GM19452 (cell line): ENCODE data around the gene SLC16A7.

ENCODE experiments used
- ATAC-seq: cut with Tn5 transposase; IDR thresholded peaks from one replicate; pipeline ENCODE4 v1.9.1; 2021; ENCODE audit not compliant: unreplicated experiment

SLC16A7 gene

DNA sequence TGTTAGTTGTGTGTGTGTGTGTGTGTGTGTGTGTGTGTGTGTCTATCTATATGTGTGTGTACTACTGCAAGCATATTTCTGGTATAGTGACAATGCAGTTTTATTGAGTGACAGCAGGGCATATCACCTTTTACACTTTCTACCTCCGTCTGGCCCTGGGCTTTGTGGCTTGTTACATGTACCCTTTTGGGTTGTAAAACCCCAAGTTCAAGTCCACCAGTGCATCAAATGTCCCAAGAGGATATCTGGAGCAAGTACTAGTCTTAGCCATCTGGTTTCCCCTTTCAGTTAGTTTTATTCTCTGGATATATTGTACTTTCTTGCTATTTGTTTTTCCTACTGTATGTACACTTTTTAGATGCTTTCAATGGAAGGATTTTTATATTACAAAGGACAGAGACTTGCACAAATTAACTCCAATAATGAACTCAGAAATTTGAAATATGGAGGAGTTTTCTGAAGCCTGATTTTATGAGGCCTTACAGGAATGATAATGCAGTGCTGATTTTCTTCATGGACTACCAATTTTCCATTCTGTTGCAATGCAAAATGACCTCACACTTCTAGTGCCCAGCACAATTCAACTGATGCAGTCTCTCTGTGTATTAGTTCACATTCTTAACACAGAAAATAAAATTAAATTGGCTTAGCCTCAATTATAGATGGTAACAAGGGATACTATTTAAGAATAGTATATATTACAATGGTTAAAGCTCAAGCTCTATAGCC lies 29.1 kb downstream of the SLC16A7 start:
- ATAC-seq, result no peak

DNA sequence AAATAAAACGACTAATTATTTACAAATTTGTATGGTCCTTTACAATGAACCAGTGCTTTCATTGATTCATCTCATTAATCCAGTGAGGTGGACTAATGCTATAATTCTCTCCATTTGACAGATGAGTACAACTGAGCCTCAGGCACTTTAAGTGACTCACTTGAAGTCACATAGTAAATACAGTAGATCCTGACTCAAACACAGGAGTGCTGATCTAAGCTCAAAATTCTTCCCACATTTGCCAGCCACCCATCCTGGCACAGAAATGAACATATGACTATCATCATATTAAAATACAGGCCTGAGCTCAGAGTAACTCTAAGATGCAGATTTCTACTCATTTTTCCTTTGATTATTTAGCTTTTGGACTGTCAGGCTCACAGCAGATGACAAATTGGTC lies 30.6 kb downstream of the SLC16A7 start:
- ATAC-seq, result no peak

DNA sequence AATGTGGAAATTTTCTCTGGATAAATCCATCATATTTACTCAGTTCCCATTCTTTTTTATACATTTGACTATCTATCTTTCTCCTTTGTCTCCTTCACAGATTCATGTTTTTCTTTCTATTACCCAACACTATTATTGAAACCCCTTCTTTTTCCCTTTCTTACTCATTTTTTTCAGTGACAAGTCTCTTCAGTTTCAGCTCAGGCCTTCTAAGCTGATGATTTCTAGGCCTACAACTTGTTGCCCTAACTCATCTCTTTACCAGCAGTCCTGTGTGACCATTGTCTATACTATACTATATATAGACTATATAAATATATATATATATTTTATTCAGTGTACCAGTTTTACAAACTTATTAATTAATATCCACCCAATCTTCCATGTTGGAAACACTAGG lies 31.8 kb downstream of the SLC16A7 start:
- ATAC-seq, result no peak

DNA sequence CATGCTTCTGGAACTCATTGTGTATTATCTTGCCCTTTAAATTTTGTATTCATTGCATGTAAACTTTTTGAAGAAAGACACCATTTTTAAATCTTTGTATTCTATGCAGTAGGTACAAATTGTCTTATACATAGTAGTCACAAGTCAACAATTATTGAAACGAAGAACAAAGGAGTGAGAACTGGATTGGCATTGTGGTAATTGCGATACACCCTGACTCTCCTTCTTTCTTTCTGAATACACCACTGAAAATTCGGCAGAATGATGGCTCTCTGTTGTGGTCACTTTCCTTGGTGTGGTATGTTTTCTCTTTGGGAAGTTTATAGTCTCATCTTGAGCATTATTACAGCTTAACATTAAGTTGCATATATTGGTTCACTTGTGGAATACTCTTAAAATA lies 34.1 kb downstream of the SLC16A7 start:
- no peak for ATAC-seq

DNA sequence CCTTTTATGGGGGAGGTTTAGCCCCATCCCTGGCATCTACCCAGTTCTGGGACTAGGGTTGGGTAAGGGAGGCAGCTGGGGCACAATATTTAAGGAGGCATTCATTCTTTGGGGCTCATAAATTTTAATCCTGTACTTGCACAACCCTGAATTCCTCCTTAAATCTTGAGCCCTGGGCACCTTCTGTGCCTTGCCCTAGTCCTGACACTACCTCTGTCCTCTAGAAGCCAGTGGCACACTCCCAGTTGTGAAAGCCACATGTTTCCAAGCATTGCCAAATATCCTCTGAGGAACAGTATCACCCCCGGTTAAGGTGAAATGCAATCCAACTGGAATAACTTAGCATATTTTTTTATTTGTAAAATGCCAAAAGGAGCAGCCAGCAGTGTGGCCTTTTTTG lies 36.6 kb downstream of the SLC16A7 start:
- no peak for ATAC-seq

DNA sequence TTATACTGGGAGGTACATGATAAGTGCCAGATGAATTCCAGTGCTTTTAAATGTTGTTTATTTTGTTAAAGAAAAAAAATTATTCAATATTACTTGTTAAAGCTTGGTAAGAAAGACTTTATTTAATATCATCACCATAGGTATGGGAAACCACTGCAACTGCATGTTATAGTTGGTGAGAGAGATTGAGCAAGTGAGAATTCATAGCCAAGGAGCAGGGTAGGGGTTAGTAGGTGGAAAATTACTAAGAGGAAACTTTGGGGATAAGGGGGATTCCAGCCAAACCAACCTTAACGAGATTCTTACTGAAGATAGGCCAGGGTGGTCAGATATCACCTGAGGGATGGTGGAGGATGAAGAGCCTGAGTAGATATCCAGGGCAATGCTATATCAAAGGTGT lies 38.4 kb downstream of the SLC16A7 start:
- ATAC-seq, result no peak

DNA sequence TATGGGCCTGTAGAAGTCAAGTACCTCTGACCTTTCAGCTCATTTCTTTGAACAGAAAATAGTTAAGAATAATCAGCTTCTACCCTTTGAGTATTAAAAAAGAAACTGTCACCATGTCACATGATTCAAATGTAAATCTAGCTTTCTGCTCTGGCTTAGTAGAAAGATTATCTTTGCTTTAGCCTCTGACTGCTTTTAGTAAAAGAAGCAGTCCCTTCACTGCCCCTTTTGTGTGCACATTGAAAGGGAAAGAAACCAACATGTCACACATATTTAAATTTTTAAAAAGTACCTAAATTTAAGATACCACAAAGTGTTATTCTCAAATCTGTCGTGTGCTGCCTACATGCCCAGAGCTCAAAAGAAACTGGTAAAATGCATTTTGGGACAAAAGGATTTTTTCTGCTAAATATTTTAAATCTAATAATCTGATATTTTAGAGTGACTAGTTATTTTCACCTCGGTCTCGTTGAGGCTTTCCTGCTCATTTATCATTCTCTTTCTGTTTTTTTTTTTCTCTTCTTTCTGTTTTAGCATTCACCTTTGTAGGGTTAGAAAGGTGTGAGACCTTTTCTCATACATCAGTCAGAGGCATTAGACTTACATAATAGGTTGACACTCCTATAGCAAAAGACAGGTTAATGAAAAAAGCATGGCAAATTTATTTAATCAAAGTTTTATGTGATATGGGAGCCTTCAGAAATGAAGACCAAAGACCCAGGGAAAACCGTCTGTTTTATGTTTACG lies 41.3 kb downstream of the SLC16A7 start:
- ATAC-seq, result no peak

DNA sequence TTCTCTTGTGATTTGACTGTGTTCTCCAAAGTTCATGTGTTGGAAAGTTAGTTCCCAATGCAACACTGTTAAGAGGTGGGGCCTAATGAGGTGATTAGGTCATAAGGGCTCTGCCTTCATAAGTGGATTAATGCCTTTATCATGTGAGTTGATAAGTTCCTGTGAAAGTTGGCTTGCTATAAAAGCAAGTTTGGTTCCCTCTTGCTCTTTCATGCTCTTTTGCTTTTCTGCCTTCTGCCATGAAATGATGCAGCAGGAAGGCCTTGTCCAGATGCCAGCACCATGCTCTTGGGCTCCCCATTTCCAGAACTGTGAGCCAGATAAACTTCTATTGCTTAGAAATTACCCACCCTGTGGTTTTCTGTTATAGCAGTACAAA lies 41.9 kb downstream of the SLC16A7 start:
- ATAC-seq, result no peak

DNA sequence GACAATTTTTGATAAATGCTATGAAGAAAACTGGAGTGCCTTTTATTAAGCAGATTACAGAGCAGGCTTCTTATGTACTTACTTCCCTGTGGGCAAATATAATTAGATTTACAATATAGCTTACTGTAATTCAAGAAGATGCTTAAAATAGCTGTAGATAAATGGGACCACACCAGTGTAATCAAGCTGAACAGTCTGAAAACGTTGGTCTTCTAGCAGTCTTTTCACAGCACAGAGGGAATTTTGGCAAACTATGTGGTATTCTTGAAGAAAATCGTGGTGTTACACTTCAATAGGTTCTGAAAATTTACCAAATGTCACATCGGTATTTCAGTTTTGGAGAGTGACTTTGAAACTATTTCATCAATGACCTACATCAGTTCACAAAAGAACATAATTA lies 47.7 kb downstream of the SLC16A7 start:
- ATAC-seq, result no peak

DNA sequence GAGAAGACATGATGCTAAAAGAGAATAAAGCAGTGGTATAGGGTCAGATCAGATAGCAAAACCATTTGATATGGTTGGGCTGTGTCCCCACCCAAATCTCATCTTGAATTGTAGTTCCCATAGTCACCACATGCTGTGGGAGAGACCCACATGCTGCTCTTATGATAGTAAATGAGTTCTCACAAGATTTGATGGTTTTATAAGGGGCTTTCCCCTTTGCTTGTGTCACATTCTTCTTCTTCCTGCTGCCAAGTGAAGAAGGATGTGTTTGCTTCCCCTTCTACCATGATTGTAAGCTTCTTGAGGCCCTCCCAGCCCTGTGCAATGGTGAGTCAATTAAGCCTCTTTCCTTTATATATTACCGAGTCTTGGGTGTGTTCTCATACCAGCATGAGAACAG lies 49.4 kb downstream of the SLC16A7 start:
- ATAC-seq, result no peak

DNA sequence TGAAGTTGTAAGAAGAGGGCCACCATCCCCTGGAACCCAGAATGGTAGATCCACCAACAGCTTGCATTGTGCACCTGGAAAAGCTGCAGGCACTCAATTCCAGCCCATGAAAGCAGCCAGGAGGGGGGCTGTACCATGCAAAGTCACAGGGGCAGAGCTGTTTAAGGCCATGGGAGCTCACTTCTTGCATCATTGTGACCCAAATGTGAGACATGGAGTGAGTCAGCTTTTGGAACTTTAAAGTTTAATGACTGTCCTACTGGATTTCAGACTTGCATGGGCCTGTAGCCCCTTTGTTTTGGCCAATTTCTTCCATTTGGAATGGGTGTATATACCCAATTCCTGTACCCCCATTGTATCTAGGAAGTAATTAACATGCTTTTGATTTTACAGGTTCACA lies 50.8 kb downstream of the SLC16A7 start:
- no peak for ATAC-seq

DNA sequence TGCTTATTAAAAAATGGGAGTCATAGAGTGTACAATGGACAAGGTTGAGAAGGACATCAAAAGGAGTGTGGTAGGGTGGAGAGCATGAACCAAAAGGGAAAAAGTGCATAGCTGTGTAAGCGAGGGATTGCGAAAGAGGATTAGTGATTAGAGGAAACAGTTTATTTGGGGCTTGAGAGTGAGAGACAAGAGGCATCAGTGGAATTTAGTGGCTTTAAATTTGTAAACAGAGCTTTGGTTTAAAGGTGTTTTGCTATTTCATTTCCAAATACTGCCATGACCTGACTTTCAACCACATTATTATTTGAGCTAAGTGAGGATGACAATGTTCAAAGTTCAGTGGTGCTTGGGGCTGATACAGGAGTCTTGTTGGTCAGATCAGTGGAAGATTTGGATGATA lies 53.4 kb downstream of the SLC16A7 start:
- no peak for ATAC-seq

DNA sequence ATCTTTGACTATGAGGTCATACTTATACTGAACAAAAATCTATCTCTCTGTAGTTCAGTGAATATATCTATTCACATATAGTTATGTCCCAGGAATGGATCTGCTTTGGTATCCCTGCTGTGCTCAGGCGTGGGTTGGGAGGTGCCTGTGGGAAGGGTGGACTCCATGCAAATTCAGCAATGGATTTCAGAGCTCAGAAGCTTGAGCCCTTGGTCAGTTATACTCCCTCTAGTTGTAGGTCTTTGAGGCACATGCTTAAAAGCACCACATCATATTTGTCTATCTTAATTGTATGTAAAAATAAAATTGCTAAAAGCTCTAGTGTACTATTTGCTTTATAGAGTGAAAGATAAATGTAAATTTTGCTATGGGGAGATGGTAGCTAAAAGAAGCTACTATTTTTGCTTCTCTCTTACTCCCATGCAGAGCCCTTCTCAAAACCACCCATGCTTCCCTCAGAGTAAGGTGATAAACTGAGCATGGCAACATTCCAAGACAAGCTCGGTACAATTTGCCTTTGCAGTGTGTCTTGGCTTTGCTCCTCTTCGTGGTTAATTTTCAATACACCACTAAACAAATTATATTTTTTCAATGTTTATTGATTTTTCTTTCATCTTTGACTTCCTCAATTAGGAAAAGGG lies 54.9 kb downstream of the SLC16A7 start:
- ATAC-seq, result no peak

DNA sequence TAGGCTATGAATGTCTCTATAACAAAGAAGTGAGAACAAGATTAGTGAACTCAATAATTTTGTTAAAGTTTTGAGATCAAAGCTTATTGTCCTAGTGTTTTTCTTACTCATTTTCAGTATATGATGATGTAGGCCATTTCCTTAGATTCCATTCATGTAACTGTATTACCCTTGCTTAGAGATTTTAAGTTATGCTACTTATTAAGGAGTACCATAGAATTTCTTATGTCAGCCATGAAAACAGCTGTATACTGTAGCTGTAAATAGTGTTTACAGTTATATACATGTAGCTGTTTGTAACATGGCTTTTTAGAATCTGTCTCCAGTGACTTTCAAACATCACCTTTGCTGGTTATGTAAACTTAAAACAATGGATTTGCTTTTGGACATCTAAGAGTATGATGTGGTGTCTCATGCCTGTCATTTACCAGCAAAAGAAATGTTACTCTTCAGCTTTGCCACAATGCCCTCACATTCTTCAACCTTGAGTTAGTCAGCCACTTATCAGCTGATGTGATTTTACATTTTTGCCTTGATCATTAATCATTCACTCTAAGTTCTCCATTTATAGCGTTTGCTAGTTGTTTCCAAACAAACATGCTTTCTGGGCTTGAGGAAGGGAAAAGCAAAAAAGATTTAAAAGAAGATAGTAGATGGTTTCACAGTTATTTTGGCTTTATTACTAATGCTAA lies 55.5 kb downstream of the SLC16A7 start:
- no peak for ATAC-seq

DNA sequence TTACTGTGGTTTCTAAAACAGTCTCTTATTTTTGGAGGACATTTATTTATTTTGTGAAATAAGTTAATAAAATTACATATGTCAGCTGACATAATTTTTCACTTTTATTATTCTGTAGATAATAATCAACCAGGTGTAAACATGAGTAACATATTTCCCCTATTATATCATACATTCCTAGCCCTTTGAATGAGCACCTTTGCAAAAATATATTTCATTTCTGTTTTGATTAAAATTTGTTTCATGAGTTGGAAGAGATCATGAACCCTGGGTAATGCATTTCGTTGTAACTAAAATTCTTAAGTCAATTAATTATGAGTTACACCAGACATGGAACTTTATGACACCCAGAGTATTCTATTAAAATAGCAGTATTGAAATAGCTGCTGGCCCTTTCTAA lies 56.3 kb downstream of the SLC16A7 start:
- no peak for ATAC-seq

DNA sequence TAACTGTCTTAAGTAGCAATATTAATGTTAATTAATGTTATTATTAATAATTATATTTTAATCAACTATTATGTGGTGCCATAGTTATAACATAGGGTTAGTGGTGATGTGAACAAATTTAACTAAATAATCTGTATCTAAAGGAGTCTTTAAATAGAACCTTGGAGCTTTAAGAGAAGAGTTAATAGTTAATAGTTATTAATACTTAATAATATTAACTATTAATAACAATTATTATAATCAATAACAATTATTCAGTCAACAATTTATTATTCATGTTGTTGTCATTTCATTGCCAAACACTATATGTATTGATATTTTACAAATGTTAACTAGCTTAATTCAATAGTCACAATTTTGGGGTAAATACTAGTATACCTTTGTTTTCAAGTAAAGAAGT lies 58.2 kb downstream of the SLC16A7 start:
- ATAC-seq, result no peak

DNA sequence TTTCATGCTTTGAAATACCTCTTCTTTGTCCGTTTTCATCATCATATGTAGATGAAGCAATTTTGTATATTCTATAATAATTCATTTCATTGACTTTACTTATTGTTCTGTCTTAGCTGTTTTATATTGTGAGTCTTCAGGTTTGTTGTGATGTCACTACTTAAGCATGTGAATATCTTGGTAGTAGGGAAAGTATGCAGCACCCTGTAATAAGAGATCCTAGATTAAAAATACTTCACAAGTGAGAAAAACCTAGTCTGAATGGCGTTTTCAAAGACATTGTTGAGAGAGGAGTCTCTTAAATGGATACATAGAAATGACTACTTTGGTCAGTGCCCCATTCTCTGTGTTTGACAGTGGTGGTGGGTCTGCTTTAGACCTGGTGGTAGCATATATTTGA lies 61.4 kb downstream of the SLC16A7 start:
- ATAC-seq, result no peak

DNA sequence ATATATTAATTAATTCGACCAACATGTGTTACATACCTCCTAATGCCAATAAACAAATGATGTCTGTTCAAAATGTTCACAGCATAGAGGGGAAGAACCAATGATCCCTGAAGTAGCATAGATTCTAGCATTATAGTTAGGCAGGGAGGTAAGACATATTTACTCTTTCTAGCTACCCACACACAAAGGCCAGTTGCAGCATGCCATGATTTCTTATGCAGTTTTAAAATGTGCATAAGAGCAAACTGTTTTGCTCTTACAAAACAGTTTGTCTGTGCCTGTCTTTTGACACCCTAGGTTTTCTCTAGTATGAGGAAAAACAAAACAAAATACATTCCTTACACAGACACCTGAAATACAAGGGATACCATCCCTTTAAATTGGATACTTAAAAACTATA lies 61.9 kb downstream of the SLC16A7 start:
- no peak for ATAC-seq

DNA sequence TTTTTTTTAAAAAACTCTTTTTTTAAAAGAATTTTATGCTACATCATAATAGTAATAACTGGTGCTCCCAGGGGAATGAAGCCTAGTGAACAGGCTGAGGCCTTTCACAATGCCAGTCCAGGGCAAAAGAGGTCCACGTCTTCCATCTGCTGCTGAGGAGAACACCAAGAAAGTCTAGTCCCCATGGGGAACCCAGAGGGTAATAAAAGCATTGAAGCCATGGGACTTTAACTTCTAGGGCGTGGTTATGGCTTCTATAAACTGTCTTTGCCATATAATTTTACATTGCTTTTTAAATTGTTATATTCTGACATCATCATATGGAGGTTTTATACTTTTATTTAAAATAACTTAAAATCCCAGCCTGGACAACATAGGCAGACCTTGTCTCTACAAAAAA lies 64.3 kb downstream of the SLC16A7 start:
- no peak for ATAC-seq

DNA sequence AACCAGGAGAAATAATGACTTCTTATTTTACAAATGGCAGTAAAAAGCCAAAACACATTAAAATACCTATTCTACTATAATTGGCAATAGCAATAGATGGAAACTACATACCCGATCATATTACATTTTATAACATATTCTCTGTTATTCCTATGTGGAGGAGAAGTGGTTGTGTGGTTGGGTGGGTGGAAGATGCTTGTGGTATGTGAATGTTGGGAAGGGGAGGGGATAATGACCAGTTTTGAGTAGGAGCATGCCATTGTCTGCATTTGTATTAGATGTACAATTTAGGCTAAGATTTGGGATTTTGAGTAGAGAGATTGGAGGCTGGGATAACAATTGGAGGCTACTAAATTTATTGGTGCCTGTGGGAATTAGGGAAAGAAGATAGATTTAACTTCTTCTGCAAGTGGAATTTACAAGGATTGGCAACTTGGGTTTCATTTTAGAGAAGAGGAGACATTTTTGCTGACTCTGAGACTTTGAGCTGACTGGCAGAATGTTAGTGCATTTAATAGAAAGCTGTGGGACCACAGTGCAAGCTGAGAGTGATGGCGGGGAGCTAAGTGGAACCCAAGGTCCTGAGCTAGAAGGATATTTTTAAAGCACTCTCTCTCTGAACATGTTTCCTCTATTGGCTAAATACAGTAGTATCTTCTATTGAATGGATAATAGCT lies 65.2 kb downstream of the SLC16A7 start:
- no peak for ATAC-seq

DNA sequence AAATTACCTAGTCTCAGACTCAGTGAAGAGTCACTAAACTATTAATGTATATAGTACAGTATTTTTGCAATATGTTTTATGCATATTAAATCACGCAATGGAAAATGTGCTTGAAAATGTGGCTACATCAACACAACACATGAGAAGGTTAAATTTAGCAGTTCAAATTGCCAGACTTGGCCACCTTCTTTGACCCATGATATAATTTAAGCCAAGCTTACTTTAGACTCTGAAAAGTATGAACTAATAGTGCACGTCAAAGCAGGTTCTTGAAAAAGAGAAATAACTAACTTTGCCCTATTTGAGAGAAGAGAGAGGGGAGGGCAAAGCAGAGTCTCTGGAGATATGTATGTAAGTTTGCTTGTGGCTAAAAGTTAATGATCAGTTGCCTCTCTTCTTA lies 68.7 kb downstream of the SLC16A7 start:
- ATAC-seq, result no peak
